Ovary (tissue), 9 donors: ENCODE results near the gene A4GALT. TPM values are rescaled to one million over a fixed set of nuclear protein-coding genes. Genes with fewer than 3 reads are reported as not detected.
A peak's percentile ranks its signal among the peaks of the same experiment; 100 is the strongest.

Source experiments
- DNase-seq, 5 donors: peaks; one replicate each; pipeline ENCODE4 v3.0.0-alpha.2; 2019 to 2020
- H3K27ac ChIP-seq, 2 donors: fragments of 200-600 bp; one replicate each; pipeline versions ENCODE4 v1.5.1 to v1.8.0; 2019 to 2022
- H3K27me3 ChIP-seq: fragments of 200-600 bp; one replicate; pipeline ENCODE4 v1.8.0; 2022
- H3K36me3 ChIP-seq: fragments of 200-600 bp; sonication (generic); one replicate; pipeline ENCODE4 v1.5.1; 2019
- H3K4me1 ChIP-seq: one replicate; pipeline ENCODE4 v1.8.1; 2013; ENCODE audit warnings: mild to moderate bottlenecking, moderate library complexity; ENCODE audit not compliant: insufficient read depth
- H3K4me3 ChIP-seq: fragments of 200-600 bp; sonication (generic); one replicate; pipeline ENCODE4 v1.5.1; 2017
- H3K9me3 ChIP-seq, 2 donors: fragments of 200-600 bp in 1 of 2; sonication (generic) in 1 of 2; one replicate each; pipeline versions ENCODE4 v1.5.1 to v1.8.1; 2013 to 2019; ENCODE audit warnings: mild to moderate bottlenecking in 1 of 2, moderate library complexity in 1 of 2
- EP300 ChIP-seq: sonication (generic); formaldehyde crosslinking; IDR thresholded peaks from one replicate; pipeline ENCODE4 v1.6.1; 2017; ENCODE audit warnings: antibody characterized with exemption
- POLR2A ChIP-seq: fragments of 450-650 bp; IDR thresholded peaks from one replicate; pipeline ENCODE4 v1.6.1; 2017; ENCODE audit warnings: antibody characterized with exemption, mild to moderate bottlenecking, moderate library complexity
- WGBS, 3 donors: extraction: QIAGEN DNeasy Blood & Tissue Kit in 1 of 3; methylation state at CpG; one replicate each; pipeline versions ENCODE4 v1.1.5 to v1.1.7; 2013 to 2017; 5-methylcytosine and 5-hydroxymethylcytosine counted together
- intact Hi-C, 4 donors: fragments of 100-400 bp; cut with DNase I; formaldehyde crosslinking; loops; one replicate each; pipeline versions ENCODE4 v1.11.0 to v1.15.1; 2022 to 2023
- polyA plus RNA-seq, 2 donors: library from polyadenylated mRNA; stranded (reverse); fragments of 200-250 nt in 1 of 2; fragments of 350-450 nt in 1 of 2; fragmentation: Illumina TruSeq in 1 of 2; extraction: RNeasy Lipid Tissue Mini Kit (QIAGEN cat#74804) in 1 of 2; gene quantifications; one replicate each; pipeline ENCODE4 v1.2.3, GENCODE V29; 2013 to 2014
- total RNA-seq, 7 donors: library from RNA; depleted of rRNA in 2 of 7; stranded (reverse); fragments of >200 nt in 2 of 7; fragmentation: NEBNext Ultra II Directional in 3 of 7; extraction: Animal tissue kit (Norgen Biotek cat#: 25700) in 3 of 7; gene quantifications; one replicate each; pipeline versions ENCODE4 v1.1.0 to v1.2.4, GENCODE V29; 2016 to 2023
- TF ChIP-seq, protein P1 (sequence below), 3 donors: fragments of 450-650 bp in 2 of 3; fragments of 200-600 bp in 1 of 3; IDR thresholded peaks; one replicate each; pipeline versions ENCODE4 v1.5.1 to v1.8.0; 2016 to 2022; ENCODE audit warnings: antibody characterized with exemption in 3 of 3, mild to moderate bottlenecking in 1 of 3
- donor health status: DM: no; HTN: no; CAD: no; lungs with moderate emphysema.
- donor health status: DM: no; HTN: no; CAD: no.
- donor health status: Bipolar disorder and iron deficiency.
- donor health status: DM: yes; HTN: yes; CAD: no.
- donor health status: DM: no; HTN: no; CAD: no.
- donor health status: DM: yes; HTN: yes; CAD: no.

Gene A4GALT
- total and polyA plus RNA-seq, 9 donors: 2.0 to 19.6 (median 11.7) TPM

DNA sequence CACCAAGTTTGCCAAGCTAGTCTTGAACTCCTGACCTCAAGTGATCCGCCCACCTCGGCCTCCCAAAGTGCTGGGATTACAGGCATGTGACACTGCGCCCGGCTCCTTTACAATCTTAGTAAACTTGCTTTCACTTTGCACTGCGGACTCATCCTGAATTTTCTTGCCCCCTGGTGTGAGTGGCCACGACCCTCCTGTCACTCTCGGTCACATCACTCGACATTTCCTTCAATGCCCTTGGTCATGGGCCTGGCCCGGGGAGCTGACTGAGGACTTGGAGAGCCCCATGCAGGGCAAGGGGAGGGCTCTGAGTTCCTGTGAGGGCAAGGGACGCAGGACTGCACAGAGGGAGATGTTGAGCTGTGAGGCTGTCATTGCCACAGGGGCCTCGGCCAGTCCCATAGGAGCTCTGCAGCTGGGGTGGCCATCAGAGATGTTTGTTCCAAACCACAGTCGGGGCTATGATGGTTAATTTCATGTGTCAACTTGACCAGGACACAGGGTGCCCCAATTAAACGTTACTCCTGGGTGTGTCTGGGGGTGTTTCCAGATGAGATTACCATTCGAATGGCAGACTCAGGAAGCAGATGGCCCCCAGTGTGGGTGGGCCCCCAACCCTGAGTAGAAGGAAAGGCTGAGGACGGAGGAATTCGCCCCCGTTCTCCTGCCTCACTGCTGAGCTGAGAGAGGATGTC is 21.2 kb downstream of the A4GALT start:
- Histone ChIP-seq H3K9me3 (no peaks in the 10 kb centered on the region), H3K4me1 (peaks cover 8% of the 10 kb centered on the region), H3K4me3 (no peak overlapping the region), H3K27me3 (no peaks in the 10 kb centered on the region), H3K27ac (no peak overlapping the region), H3K36me3 (no peaks in the 10 kb centered on the region)
- intact Hi-C loops: loop anchor here in 1 of 4 donors (10.0 kb wide), 1 partner anchor 235 kb away; no protein-coding TSS in a partner anchor
- no peak for DNase-seq
- 67 to 75% (median 68%) methylated on average over 17 of the region's 17 CpGs for WGBS, 3 donors
- TF ChIP-seq, protein P1, sequence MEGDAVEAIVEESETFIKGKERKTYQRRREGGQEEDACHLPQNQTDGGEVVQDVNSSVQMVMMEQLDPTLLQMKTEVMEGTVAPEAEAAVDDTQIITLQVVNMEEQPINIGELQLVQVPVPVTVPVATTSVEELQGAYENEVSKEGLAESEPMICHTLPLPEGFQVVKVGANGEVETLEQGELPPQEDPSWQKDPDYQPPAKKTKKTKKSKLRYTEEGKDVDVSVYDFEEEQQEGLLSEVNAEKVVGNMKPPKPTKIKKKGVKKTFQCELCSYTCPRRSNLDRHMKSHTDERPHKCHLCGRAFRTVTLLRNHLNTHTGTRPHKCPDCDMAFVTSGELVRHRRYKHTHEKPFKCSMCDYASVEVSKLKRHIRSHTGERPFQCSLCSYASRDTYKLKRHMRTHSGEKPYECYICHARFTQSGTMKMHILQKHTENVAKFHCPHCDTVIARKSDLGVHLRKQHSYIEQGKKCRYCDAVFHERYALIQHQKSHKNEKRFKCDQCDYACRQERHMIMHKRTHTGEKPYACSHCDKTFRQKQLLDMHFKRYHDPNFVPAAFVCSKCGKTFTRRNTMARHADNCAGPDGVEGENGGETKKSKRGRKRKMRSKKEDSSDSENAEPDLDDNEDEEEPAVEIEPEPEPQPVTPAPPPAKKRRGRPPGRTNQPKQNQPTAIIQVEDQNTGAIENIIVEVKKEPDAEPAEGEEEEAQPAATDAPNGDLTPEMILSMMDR (IDR thresholded peaks at IDR 0.05): no peak
- TF ChIP-seq POLR2A (no peak), EP300 (no peak)

DNA sequence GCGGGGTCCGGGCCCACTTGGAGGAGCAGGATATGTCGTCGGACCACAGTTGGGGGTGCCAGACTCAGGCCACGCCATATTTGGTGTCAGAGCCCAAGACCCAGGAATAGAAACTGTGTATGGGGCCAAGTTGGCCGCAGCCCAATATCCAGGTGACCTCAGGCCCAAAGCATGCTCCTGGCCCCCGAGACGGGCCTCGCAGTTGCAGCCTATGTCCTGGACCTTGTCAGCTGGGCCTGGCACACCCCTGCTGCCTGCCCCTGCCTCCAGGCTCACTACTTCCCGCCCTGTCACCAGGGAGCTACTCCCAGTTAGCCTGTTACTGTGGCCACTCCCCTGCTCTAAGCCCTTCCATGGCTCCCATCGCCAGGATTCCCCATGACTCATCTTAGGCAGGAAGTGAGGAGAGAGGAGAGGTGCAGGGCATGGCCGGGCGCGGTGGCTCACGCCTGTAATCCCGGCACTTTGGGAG is 23.1 kb downstream of the A4GALT start:
- H3K9me3 ChIP-seq: no peaks in the 10 kb centered on the region
- H3K36me3 ChIP-seq: no peaks in the 10 kb centered on the region
- TF ChIP-seq POLR2A (no peak), EP300 (no peak)
- TF ChIP-seq, protein P1 (IDR thresholded peaks at IDR 0.05): no peak
- no peak overlapping the region for H3K4me3 ChIP-seq
- WGBS, 3 donors: 42 to 69% (median 68%) methylated on average over 14 to 16 of the region's 16 CpGs
- DNase-seq: peak in 1 of 5 donors; percentile 61
- intact Hi-C loops: loop anchor here in 1 of 4 donors (10.0 kb wide), 1 partner anchor 237 kb away; no protein-coding TSS in a partner anchor
- no peaks in the 10 kb centered on the region for H3K27me3 ChIP-seq
- H3K27ac ChIP-seq: peak overlapping the region in 1 of 2 donors; percentile 6
- H3K4me1 ChIP-seq: peaks cover 8% of the 10 kb centered on the region

DNA sequence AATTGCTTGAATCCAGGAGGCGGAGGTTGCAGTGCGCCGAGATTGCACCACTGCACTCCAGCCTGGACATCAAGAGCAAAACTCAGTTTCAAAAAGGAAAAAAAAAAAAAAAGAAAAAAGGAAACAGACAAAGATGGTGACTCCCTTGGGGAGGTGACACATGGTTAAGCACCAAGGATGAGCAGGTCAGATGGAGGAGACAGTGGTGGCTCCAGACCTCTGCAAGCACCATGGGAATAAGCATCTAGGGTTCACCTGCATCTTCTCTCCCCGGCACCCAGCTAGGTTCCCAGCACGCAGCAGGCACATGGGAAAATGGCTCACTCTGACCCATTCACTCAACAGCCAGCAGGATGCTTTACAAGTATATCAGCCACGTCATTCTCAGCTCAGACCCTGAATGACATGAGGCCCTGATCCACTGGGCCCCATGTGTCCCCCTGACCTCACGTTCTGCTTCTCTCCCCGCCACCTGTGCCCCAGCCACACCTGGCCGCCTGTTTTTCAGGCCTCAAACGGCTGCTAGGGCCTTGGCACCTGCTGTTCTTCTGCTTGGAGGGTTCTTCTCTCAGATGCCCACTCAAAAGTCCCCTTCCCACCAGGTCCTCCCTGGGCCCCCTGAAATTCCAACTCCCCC is 24.2 kb downstream of the A4GALT start:
- no peak for DNase-seq
- 88 to 91% (median 90%) methylated on average over 10 of the region's 10 CpGs for WGBS, 3 donors
- Histone ChIP-seq H3K4me3 (no peak overlapping the region), H3K36me3 (no peaks in the 10 kb centered on the region), H3K9me3 (no peaks in the 10 kb centered on the region), H3K4me1 (peaks cover 8% of the 10 kb centered on the region), H3K27ac (no peak overlapping the region), H3K27me3 (no peaks in the 10 kb centered on the region)
- intact Hi-C loops: loop anchor here in 1 of 4 donors (10.0 kb wide), 1 partner anchor 238 kb away; no protein-coding TSS in a partner anchor
- TF ChIP-seq POLR2A (no peak), EP300 (no peak)
- TF ChIP-seq, protein P1 (IDR thresholded peaks at IDR 0.05): no peak

DNA sequence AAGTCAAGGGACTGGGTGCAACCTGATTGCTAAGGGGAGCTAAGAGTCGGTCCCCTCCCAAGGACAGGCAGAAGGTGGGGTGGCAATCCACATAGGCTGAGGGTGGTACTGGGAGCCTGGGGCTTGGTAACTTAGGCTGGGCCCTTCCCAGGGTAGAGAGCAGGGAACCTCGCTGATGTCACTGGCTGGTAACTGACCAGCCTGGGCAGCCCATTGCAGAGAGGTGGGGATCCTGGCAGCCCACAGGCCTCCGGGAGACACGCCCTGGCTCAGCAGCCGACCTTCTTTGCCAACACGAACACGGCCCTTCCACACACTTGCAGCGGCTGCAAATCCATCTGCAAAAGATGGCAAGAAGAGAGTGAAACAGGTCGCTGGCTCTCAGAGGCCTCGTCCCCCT is 25.4 kb downstream of the A4GALT start:
- no peak for TF ChIP-seq POLR2A
- TF ChIP-seq, protein P1 (IDR thresholded peaks at IDR 0.05): no peak
- TF ChIP-seq EP300: no peak
- Histone ChIP-seq H3K4me3 (no peak overlapping the region), H3K36me3 (no peaks in the 10 kb centered on the region), H3K4me1 (peaks cover 8% of the 10 kb centered on the region), H3K27ac (no peak overlapping the region), H3K9me3 (no peaks in the 10 kb centered on the region), H3K27me3 (no peaks in the 10 kb centered on the region)
- intact Hi-C loops: loop anchor here in 1 of 4 donors (10.0 kb wide), 1 partner anchor 240 kb away; no protein-coding TSS in a partner anchor
- DNase-seq: no peak
- 84 to 91% (median 86%) methylated on average over 10 of the region's 10 CpGs for WGBS, 3 donors
